DMS 273 (cell line): ENCODE measurements around the gene ZFR2.
A peak's percentile ranks its signal among the peaks of the same experiment; 100 is the strongest.

Source experiments
- DNase-seq: peaks from one replicate; lab custom pipeline; 2025; ENCODE audit not compliant: unreplicated experiment; lab: John Stamatoyannopoulos, UW

Gene ZFR2

DNA sequence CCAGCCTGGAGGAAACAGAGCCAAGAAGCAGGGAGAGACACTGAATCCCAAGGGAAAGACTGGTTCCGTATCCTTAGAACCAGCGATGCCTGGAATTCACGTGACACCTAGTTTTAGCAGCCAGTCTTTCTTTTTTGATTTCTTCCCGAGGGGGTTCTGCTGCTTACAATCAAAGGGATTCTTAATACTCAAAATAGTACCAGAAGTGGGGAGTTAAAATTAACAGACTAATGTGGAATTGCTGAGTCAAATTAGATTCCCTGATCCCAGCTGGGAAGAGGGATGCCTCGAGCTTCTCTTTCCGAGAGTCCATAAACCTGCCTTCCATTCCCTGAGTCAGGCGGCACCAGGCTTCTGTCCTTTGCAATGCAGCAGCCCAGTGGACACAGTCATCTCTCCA lies 77.9 kb downstream of the ZFR2 start:
- no peak for DNase-seq

- DNase-seq, result no peak
Observed at GRCh38 chr19:3790209-3790734, 78.6 kb downstream of the ZFR2 start.

DNA sequence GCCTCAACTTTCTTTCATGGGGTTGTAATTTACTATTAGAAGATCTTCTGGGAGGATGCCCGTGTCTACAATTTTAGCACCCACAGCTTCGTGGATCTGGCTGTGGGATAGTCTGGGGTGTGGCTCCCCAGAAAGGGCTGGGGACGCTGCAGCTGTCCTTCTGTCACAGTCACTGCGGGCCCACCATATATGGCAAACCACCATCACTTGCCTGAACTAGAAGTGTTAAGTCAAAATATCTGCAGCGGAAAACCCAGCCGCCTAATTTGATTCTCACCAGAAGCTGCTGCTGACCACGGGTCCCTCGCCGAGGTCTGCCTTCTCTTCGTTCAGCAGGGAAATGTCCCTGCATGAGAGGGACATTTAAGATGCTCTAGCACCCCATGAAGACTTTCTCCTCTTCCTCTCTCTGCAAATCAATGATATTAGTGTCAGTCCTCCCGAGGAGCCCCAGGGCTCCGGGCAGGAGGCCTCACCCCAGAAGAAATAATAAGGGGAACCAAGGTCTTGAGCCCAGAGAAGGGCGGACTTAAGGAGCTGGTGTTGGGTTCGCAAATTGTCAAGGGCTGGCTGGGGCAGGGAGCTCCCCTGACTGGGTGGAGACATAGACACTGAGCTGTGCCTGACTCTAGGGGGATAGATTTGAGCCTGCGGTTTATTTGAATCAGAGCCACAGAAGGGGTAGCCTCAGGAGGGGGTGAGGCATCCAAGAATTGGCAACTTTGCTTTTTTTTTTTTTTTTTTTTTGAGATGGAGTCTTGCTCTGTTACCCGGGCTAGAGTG lies 79.7 kb downstream of the ZFR2 start:
- no peak for DNase-seq

GRCh38 chr19:3785938-3786824 lies 82.7 kb downstream of the ZFR2 start, which contains the start of gene MATK:
TSS of gene MATK (minus strand) at chr19:3786381. CDS start at chr19:3785135, 1,246 bp downstream.
- peak; percentile 76 for DNase-seq

DNA sequence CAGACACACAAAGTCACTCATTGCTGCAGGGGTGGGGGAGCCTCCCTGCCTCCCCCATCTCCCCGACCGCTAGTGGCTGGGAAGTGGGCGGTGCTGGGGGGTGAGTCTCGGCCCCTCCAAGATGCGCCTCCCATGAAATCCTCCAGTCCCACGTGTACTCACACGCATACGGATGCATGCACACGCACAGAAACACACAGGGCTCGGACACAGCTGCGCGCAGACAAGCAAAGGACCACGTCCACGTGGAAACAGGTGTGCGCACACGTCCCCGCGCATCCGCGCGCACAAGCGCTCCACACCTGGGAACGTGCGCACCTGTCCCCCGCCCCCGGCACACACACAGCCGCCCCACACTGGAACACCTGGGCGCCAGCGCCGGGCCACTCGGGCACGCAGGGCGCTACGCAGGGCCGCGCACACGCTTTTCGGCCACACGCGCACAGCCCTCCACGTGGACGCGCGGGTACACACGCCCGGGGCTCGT lies 83.3 kb downstream of the ZFR2 start:
- peak; percentile 72 for DNase-seq

DNA sequence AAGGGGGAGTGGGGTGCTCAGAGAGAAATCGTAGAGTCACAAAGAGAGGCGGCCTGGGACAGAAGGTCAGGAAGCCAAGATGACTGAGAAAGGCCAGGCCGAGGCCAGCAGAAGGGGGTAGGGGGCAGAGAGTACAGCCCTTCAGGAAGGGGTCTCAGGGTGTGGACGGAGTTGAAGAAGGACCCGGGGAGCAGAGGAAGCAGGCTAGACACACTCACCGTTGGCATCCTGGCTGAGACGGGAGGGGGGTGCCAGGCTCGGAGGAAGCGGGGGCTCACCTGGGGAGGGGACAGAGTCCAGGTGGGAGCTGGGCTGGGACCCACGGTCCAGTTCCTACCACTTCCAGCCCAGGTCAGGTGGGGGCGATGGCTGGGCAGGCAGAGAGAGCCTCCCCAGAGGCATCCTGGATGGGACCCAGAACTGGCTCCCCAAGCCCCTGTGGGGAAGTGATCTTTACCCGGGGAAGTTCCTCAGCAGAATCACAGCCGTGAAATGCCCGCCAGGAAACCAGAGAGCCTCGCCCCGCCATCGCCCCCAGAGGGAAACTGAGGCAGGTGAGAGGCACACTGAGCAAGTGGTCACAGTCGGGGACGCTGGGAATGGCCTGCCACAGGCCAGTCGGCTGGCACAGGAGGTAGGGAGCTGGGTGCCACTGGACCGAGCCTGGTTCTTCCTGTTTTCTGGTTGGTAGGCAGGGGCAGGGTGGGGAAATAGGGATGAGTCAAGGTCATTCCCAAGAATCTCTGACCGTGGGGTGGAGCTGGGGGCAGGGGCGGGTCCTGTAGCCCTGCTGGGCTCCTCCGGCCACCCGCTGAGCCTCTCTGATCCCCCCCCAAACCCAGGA lies 84.0 kb downstream of the ZFR2 start:
- no peak for DNase-seq

- no peak for DNase-seq
Observed at GRCh38 chr19:3783660-3784584, 84.9 kb downstream of the ZFR2 start.

GRCh38 chr19:3782903-3783302 lies 85.9 kb downstream of the ZFR2 start:
- no peak for DNase-seq

- DNase-seq, result no peak
Observed at GRCh38 chr19:3782330-3782729, 86.5 kb downstream of the ZFR2 start.

GRCh38 chr19:3781603-3782002 lies 87.2 kb downstream of the ZFR2 start:
- no peak for DNase-seq

DNA sequence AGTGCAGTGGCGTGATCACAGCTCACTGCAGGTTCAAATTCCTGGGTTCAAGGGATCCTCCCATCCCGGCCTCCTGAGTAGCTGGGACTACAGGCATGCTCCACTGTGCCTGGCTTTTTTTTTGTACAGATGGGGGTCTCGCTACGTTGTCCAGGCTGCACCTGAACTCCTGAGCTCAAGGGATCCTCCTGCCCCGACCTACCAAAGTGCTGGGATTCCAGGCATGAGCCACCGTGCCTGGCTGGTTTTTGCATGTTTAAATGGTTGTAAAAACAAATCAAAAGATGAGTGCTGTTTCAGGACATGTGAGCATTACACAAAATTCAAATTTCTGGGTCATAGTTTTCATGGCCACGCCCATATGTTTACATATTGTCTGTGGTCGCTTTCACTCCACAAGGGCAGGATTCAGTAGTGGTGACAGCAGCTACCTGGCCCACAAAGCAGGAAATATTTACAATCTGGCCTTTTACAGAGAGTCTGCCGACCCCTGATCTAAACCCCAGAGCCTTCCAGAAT lies 88.0 kb downstream of the ZFR2 start:
- DNase-seq, result peak; percentile 42

DNA sequence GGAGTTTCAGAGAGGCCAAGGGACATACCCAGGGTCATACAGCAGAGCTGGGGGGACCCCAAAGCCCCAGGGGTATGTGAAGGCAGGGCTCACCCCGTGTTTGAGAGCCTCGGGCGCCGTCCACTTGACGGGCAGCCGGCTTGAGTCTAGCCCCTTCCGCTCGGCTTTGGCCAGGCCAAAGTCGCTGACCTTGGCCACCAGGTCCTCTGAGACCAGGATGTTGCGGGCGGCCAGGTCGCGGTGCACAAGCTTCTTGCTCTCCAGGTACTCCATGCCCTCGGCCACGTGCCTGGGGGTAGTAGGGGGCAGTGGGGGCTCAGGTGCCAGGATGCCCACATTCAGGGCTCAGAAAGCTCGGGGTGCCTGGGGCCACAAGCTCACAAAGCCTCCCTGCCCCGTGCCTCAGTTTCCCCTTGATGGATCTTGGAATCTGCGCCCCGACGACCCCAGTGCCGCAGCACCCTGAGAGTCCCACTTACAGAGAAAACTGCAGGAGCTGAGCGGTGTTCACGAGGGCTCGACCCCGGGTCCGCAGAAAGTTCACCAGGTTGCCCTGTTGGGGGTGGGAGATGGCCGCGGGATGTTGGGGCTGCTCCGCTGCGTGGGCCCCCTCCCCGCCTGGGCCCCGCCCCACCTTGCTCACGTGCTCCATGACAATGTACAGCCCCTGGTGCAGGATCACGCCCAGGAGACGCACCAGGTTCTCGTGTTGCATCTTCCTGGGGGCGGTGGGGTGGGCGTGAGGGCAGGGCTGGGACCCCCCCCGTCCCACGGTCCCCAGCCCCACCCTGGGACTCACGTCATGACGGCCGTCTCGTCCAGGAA lies 89.7 kb downstream of the ZFR2 start:
- peak; percentile 54 for DNase-seq

DNA sequence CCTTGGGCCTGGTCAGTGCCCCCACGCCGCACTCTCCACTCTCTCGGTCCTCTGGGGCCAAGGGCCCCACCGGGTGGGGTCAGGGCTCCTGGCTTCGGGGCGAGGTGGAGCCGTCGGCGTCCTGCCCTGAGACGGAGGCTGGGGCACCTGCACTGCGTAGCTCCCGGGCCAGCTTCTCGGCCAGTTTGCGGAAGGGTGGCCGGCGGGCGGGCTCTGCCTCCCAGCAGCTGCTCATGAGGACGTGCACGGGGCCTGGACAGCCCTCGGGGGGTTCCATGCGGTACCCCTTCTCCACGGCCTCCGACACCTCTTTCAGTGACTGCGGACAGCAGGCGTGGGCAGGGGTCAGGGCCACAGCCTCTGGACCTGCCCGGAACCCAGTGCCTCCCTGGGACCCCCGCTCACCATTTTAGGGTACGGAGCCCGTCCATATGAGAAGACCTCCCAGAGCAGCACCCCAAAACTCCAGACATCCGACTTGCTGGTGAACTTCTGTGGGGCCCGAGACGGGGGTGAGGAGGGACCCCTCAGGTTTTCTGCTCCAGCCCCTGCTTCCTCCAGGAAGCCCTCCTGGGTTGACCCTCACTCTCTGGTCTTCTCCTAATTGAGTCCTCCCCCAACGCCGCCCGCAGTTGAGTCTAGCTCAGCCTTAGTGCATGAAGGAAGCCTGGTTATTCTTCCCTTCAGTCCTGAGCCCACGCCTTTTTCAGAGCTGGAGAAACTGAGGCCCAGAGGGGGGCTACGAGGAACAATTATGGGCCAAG lies 90.6 kb downstream of the ZFR2 start:
- peak; percentile 59 for DNase-seq

GRCh38 chr19:3776479-3777040 lies 92.3 kb downstream of the ZFR2 start:
- no peak for DNase-seq

DNA sequence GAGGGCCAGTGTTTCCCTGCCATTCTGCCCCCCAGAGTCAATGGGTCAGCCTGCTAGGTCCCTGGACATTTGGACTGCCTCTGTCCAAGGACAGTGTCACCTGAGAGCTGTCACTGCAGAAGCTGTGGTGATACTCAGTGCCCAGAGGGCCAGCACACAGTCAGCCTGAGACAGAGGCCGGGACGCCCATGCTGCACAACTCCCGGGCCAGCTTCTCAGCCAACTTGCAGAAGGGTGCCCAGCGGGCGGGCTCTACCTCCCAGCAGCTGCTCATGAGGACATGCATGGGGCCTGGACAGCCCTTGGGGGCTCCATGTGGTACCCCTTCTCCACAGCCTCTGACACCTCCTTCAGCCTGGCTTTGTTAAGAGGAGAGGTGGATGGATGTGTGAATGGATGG lies 93.0 kb downstream of the ZFR2 start:
- DNase-seq, result no peak

- DNase-seq, result no peak
Observed at GRCh38 chr19:3775374-3775711, 93.5 kb downstream of the ZFR2 start.

- no peak for DNase-seq
Observed at GRCh38 chr19:3774621-3775373, 94.0 kb downstream of the ZFR2 start.
